Activated CD8-positive, alpha-beta memory T cell treated with anti-CD3 and anti-CD28 coated beads, Interleukin-2, amount 50 U/mL, for 1 hour (primary cell): ENCODE measurements around the gene ZCCHC13.
A peak's percentile ranks its signal among the peaks of the same experiment; 100 is the strongest.
"Not testable (repeated sequence)": the region's sequence is repeated elsewhere in the genome, so short reads cannot be mapped to it uniquely, and the experiment has no call there.

Experiments
- DNase-seq: peaks from one replicate; pipeline ENCODE4 v3.0.0-alpha.2; 2020; ENCODE audit errors: extremely low read depth

ZCCHC13 gene

DNA sequence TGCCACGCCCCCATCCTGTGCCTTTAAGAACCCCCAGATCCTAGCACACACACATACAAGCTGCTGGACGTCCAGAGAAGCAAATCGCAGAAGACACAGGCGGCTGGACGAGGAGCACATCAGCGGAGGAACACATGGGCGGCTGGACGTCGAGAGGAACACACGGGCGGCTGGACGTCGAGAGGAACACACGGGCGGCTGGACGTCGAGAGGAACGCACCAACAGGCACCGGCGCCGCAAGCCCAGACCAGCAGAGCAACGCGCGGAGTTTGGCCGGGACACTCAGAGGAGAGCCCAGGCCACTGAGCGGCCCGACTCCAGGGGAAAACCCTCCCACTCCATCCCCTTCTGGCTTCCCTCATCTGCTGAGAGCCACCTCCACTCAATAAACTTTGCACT is 17.2 kb downstream of the ZCCHC13 start:
- DNase-seq: no peak

DNA sequence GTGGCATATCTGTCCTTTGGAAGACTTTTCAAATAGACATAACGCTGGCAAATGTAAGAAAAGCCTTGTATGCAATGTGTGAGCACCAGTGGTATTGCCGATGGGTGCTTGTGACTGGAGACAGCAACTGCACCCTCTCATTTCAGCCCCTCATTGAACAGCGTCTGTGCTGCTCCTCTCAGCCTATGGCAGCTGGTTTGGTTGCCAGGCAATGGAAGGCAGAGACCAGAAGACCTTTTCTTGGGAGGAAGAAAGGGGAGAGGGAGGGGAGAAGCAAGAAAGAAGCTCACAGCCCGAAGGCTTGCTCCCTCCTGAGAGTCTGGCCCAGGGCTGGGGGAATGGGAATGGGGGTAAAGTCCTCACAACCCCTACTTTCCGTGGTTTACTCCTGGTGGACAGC is 20.2 kb downstream of the ZCCHC13 start:
- DNase-seq: no peak

DNA sequence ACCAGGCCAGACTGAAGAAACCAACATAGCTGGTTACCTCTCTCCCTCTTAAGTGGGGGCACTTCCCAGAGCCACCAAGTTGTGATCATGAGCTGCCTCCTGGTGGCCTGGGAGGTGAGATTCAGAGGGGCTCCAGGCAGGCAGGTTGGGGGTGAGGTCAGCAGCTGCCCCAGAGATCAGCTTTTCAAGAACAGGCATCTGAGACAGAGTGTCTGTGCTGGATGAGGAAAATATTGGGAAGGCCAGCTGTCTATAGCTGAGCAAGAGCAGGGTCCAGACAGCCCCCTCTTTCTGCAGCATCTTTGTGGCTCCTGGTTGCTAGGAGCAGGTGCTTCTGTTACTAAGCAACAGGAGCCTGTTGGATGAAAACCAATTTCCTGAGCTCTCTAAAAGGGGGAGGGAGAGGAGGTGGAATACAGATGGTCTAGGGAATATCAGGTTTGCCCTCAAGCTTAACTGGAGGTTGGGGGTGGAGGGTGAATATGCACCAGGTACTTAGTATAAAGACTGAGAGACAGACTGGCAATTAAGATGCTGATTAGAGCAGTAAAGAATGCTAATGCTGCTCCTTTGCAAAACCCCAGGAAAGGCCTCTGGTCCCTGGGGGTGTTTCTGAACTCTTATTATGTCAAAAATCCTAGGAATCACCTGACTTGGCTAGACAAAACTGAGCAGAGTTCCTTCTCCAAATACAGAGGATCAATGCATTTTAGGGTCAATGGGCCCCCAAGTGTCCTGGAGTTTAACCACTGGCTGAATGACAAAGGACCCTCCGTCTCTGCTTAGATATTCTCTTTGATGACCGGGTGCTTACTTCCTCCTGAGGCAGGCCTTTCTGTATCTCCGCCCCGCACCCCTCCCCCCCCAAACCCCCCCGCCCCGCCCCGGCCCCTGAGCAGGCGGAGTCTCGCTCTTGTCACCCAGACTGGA is 21.4 kb downstream of the ZCCHC13 start:
- DNase-seq: no peak

DNA sequence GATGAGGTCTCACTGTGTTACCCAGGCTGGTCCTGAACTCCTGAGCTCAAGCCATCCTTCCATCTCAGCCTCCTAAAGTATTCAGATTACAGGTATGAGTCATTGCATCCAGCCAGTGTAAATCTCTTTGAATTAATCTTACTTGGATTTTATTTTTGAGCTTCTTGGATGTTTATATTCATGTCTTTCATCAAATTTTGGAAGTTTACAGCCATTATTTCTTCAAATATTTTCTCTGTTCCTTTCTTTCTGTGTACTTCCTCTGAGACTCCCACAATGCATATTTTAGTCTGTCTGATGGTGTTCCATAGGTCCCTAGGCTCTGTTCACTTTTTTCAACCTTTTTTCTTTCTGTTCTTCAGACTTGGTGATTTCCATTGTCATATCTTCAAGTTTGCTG is 34.9 kb downstream of the ZCCHC13 start:
- no peak for DNase-seq

DNA sequence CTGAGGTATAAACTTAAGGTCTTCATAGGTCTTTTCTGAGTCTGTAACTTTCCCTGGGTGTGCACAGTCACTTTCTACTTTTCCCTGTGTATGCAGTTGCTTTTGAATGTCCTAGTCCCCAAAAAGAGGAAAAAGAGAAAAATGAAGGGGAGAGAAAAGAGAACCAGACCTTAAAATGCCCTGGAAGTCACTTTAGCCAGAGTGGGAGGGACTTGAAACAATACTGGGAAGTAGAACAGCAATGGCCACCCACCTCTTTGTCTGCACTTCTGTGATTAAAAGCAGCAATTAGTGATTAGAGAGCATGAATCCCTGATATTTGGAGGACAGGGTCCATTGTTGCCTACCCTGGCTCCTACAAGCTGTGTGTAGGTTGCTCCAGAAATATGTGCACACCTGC is 36.1 kb downstream of the ZCCHC13 start:
- no peak for DNase-seq

DNA sequence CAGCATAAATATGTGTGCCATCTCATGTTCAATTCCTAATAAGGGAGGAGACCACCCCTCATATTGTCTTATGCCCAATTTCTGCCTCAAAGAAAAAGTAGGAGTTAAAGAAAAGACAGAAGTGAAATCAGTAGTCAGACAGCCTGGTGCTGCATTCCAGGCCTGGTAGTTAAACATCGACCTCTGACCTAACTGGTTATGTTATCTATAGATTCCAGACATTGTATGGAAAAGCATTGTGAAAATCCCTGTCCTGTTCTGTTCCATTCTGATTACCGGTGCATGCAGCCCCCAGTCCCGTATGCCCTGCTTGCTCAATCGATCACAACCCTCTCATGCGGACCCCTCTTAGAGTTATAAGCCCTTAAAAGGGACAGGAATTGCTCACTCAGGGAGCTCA is 38.2 kb downstream of the ZCCHC13 start:
- DNase-seq: not testable (repeated sequence)

DNA sequence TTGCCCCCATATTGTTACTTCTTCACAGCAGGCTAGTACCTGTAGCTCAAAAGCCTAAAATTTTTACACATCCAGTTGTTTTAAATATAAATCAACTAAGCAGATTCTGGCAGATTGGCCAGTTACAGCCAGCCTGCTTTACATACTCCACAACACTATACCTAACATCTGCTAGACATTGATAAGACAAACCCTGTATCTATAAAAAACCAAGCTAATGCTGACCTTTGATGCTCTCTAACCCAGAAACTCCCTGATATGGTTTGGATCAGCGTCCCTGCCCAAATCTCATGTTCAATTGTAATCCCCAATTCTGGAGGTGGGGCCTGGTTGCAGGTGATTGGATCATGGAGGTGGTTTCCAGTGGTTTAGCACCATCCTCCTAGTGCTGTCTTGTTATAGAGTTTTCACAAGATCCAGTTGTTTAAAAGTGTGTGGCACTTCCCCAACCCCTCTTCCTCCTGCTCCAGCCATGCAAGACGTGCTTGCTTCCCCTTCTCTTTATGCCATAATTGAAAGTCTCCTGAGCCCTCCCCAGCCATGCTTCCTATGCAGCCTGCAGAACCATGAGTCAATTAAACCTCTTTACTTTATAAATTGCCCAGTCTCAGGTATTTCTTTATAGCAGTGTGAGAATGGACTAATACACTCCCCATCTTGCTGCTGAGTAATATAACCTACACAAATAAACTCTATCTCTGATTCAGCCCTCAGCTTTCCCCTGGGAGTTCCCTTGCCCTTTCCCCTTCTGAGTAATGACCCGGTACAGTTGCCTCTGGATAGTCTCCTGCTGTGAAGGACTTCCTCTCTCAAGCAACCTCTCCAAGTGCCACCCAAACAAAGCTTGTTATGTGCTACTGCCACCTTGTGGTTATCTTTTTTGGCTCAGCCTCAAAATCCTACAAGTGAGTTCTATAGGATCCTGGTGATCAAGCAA is 39.6 kb downstream of the ZCCHC13 start:
- peak; percentile 14 for DNase-seq

DNA sequence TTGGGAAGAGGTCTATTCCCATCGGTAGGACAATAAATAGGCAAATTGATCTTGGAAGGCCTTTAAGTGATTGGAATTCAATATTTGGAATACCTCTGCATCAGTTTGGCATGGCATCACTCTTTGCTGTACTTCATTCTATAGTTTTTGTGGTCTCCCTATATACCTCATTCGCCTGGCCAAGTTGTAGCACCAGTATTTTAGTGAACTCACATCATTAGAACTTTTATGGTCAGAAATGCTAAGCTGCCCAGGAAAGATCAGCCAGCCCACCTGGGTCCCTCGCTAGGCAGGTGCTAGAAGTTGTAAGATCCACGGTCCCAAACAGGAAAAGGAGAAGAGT is 40.3 kb downstream of the ZCCHC13 start:
- no peak for DNase-seq

DNA sequence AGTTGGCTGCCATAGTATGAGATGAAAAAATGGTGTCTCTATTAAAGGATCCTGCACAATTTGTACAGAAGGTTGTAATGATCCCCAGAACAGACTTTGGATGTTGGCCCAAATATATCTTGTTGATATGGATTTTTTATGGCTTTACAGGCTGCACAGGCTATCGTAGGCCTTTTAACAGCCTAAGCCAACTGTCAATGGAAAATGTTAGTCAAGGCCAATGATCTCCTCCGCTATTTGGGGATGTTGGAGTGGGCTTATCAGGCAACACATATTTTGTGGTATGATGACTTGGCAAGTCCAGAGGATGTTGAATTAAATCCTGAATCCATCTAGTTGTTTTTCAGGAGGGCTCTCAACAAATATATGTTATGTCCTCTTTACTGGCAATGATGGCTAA is 42.1 kb downstream of the ZCCHC13 start:
- DNase-seq: no peak

DNA sequence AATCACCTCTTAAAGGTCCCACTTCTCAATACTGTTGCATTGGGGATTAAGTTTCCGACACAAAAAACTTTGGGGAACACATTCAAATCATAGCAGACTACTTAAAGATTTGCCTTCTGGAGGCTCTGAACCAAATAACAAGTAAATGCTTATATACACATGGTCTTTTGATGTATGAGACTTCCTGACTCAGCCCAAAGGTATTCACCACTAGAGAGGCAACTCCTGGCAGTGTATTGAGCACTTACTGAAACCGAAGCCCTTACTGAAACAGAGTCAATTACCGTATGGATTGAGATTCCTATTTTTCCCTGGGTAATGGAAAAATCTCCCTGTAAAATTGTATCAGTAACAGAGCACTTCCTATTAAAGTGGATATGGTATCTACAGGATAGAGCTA is 45.4 kb downstream of the ZCCHC13 start:
- no peak for DNase-seq

DNA sequence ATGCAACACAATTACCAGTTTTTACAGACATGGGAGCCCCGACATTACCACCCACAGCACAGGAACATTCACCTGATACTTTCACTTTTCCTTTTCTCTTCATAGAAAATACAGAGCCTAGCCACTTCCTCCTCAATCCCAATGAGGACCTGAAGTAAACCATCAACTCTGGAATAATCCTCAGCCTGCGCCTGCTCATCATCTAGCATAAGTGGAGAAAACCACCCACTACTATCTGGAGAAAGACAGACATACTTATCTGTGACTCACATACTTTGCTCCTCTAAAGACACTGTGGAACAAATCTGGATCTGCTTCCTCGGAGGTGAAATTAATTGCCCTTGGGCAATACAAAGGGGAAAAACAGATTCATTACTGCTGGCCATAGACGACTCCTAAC is 47.8 kb downstream of the ZCCHC13 start:
- DNase-seq: no peak

DNA sequence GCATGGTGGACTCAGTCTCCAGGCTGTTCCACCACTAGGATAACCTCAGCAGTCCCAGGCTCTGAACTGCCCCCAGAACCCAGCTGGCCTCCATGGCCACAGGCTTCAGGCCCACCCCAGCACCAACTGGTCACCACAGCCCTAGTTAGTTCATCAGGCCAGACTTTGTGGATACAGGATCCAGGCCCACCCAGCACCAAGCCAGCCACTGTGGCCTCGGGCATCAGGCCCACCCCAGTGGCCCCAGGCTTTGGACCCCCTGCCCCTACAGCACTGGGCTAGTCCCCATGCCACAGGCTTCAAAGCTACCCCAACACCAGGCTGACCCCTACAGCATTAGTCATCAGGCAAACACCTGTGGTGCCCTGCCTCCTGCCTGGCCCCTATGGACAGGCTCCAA is 50.0 kb downstream of the ZCCHC13 start:
- no peak for DNase-seq
